Smooth muscle cell (in vitro differentiated cells): Measurements from ENCODE around the gene MITD1. TPM values are rescaled to one million over a fixed set of nuclear protein-coding genes. Genes with fewer than 3 reads are reported as not detected.

Source experiments
- DNase-seq: peaks from one replicate; lab custom pipeline; 2025; ENCODE audit not compliant: unreplicated experiment; lab: John Stamatoyannopoulos, UW
- H2AFZ ChIP-seq: fragments of 200-600 bp; sonication (generic); 2 replicates; pipeline ENCODE4 v1.6.0; 2016; ENCODE audit warnings: antibody characterized with exemption, low read depth, mild to moderate bottlenecking
- H3F3A ChIP-seq: fragments of 200-600 bp; sonication (generic); 2 replicates; pipeline ENCODE4 v1.6.0; 2017; ENCODE audit warnings: antibody characterized with exemption, low read depth
- H3K27ac ChIP-seq: fragments of 200-600 bp; sonication (generic); 2 replicates; pipeline ENCODE4 v1.5.1; 2016; ENCODE audit warnings: low read depth, mild to moderate bottlenecking
- H3K27me3 ChIP-seq: fragments of 200-600 bp; sonication (generic); 2 replicates; pipeline ENCODE4 v1.6.1; 2016; ENCODE audit warnings: low read depth, mild to moderate bottlenecking
- H3K36me3 ChIP-seq: fragments of 200-600 bp; sonication (generic); 2 replicates; pipeline ENCODE4 v1.5.1; 2016; ENCODE audit warnings: low read depth
- H3K4me1 ChIP-seq: fragments of 200-600 bp; sonication (generic); 2 replicates; pipeline ENCODE4 v1.5.1; 2016; ENCODE audit warnings: low read depth
- H3K4me2 ChIP-seq: fragments of 200-600 bp; sonication (generic); 2 replicates; pipeline ENCODE4 v1.6.0; 2016; ENCODE audit warnings: mild to moderate bottlenecking
- H3K4me3 ChIP-seq: fragments of 200-600 bp; sonication (generic); 2 replicates; pipeline ENCODE4 v1.5.1; 2016; ENCODE audit warnings: mild to moderate bottlenecking
- H3K79me2 ChIP-seq: fragments of 200-600 bp; sonication (generic); 2 replicates; pipeline ENCODE4 v1.6.0; 2016; ENCODE audit warnings: low read depth, mild to moderate bottlenecking
- H3K9ac ChIP-seq: fragments of 200-600 bp; sonication (generic); 2 replicates; pipeline ENCODE4 v1.6.0; 2016; ENCODE audit warnings: low read depth
- H3K9me3 ChIP-seq: fragments of 200-600 bp; sonication (generic); replicated peaks from 2 replicates; pipeline ENCODE4 v1.5.1; 2016; ENCODE audit warnings: low read depth
- H4K20me1 ChIP-seq: fragments of 200-600 bp; sonication (generic); 2 replicates; pipeline ENCODE4 v1.6.0; 2016; ENCODE audit warnings: low read depth
- WGBS: methylation state at CpG from one replicate; pipeline ENCODE4 v1.1.7; 2016; ENCODE audit warnings: low lambda C conversion rate; 5-methylcytosine and 5-hydroxymethylcytosine counted together
- polyA plus RNA-seq: library from polyadenylated mRNA; unstranded; fragments of >200 nt; fragmentation: Nextera tagmentation; extraction: Ambion mirVana; gene quantifications from 2 replicates; pipeline ENCODE4 v1.2.1, GENCODE V29; 2016
- total RNA-seq: library from RNA; depleted of rRNA; stranded (reverse); fragments of >200 nt; gene quantifications from 2 replicates; pipeline ENCODE4 v1.2.3, GENCODE V29; 2014
- TF ChIP-seq, protein P1 (sequence below): fragments of 200-600 bp; sonication (generic); IDR thresholded peaks from 2 replicates; pipeline ENCODE4 v1.5.1; 2017; ENCODE audit warnings: borderline replicate concordance, mild to moderate bottlenecking, antibody characterized with exemption; ENCODE audit not compliant: insufficient read depth, poor library complexity, severe bottlenecking

The MITD1 gene
- total and polyA plus RNA-seq, 2 experiments from 2014 or later: 31.5 to 60.2 TPM

DNA sequence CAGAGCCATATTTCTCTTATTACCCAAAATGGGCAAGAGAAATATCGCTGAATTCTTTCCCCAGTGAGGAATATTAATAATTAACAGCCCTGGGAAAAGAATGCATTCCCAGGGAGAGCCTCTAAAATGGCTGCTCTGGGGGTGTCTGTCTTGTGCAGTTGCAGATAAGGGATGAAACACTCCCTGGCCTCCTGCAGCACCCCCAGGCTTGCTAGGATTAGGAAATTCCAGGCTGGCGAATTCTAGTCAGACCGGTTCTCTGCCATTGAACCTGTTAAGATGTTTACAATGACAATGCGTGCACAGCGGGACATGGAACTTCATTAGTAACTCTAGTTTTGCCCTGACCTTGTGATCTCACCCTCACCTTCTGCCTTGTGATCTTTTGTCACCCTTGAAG is 24.6 kb upstream of the MITD1 start:
- H3K36me3 ChIP-seq: no peaks in the 10 kb centered on the region
- no peak overlapping the region for H3K27ac ChIP-seq
- no peak overlapping the region for H2AFZ ChIP-seq
- no peaks in the 10 kb centered on the region for H3K27me3 ChIP-seq
- WGBS: 93% methylated on average over 5 of the region's 5 CpGs
- H3K9me3 ChIP-seq: no peaks in the 10 kb centered on the region
- H3K4me1 ChIP-seq: no peaks in the 10 kb centered on the region
- TF ChIP-seq, protein P1, sequence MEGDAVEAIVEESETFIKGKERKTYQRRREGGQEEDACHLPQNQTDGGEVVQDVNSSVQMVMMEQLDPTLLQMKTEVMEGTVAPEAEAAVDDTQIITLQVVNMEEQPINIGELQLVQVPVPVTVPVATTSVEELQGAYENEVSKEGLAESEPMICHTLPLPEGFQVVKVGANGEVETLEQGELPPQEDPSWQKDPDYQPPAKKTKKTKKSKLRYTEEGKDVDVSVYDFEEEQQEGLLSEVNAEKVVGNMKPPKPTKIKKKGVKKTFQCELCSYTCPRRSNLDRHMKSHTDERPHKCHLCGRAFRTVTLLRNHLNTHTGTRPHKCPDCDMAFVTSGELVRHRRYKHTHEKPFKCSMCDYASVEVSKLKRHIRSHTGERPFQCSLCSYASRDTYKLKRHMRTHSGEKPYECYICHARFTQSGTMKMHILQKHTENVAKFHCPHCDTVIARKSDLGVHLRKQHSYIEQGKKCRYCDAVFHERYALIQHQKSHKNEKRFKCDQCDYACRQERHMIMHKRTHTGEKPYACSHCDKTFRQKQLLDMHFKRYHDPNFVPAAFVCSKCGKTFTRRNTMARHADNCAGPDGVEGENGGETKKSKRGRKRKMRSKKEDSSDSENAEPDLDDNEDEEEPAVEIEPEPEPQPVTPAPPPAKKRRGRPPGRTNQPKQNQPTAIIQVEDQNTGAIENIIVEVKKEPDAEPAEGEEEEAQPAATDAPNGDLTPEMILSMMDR: no peak
- no peak overlapping the region for H3K9ac ChIP-seq
- H3K4me2 ChIP-seq: no peak overlapping the region
- no peak for DNase-seq
- H3F3A ChIP-seq: no peaks in the 10 kb centered on the region
- no peak overlapping the region for H3K4me3 ChIP-seq
- no peaks in the 10 kb centered on the region for H3K79me2 ChIP-seq
- no peaks in the 10 kb centered on the region for H4K20me1 ChIP-seq

DNA sequence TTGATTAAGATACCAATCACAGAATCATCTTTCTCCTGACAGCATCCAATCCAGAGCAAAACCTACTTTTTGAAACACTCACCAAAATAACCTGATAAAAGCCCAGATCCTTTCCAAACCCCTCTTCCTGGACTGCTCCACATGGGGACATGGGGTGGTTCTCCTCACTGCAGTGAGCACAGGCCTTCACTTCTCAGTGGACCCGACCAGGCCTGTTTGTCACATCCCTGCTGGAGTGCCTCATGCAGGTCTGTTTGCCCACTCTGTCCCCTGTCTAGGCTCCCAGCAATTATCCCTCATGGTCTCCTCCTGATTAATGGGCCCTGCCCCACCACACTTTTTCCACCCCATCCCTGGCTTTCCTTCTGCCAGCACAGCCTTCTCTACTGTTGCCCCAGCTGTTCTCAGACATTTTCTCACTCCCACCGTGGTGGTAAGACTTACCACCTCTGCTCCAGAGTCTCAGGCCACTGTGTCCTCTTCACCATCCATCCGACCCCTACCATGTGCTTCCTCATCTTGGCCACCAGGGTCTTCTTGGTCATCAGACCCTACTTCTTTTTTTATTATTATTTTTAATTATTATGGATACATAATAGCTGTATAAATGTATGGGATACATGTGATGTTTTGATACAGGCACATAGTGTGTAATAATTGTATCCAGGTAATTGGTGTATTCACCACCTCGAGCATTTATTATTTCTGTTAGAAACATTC is 21.3 kb upstream of the MITD1 start:
- Histone ChIP-seq H2AFZ (no peak overlapping the region), H3K79me2 (no peaks in the 10 kb centered on the region), H3K9ac (no peak overlapping the region), H4K20me1 (no peaks in the 10 kb centered on the region), H3K4me2 (no peak overlapping the region), H3K36me3 (peaks cover 1% of the 10 kb centered on the region), H3K4me3 (no peak overlapping the region), H3F3A (peaks cover 4% of the 10 kb centered on the region), H3K27me3 (no peaks in the 10 kb centered on the region), H3K27ac (no peak overlapping the region), H3K9me3 (no peaks in the 10 kb centered on the region), H3K4me1 (no peaks in the 10 kb centered on the region)
- TF ChIP-seq, protein P1: no peak
- no peak for DNase-seq
- 95% methylated on average over 4 of the region's 4 CpGs for WGBS

- H3K27me3 ChIP-seq: no peaks in the 10 kb centered on the region
- no peak overlapping the region for H3K4me3 ChIP-seq
- H3K27ac ChIP-seq: no peak overlapping the region
- H3K79me2 ChIP-seq: no peaks in the 10 kb centered on the region
- 97% methylated on average over 7 of the region's 7 CpGs for WGBS
- H3F3A ChIP-seq: peaks cover 4% of the 10 kb centered on the region
- H3K36me3 ChIP-seq: peaks cover 18% of the 10 kb centered on the region
- no peak for DNase-seq
- H3K9ac ChIP-seq: no peak overlapping the region
- H3K4me2 ChIP-seq: no peak overlapping the region
- no peaks in the 10 kb centered on the region for H3K9me3 ChIP-seq
- TF ChIP-seq, protein P1: no peak
- H3K4me1 ChIP-seq: no peaks in the 10 kb centered on the region
- no peaks in the 10 kb centered on the region for H4K20me1 ChIP-seq
- H2AFZ ChIP-seq: no peak overlapping the region
Observed at GRCh38 chr2:99200076-99200800, 19.4 kb upstream of the MITD1 start.
